Cardiac muscle cell (in vitro differentiated cells and primary cell): ENCODE results near the gene LRMDA. TPM values are rescaled to one million over a fixed set of nuclear protein-coding genes. Genes with fewer than 3 reads are reported as not detected.
A peak's percentile ranks its signal among the peaks of the same experiment; 100 is the strongest.

Source experiments
- DNase-seq, 2 donors: peaks; one replicate each; pipeline versions ENCODE4 v3.0.0 to v3.0.0-alpha.2; 2010 to 2017; ENCODE audit warnings: low read depth in 1 of 2, low spot score in 1 of 2
- H3K27ac ChIP-seq: fragments of 200-600 bp; sonication (generic); 2 replicates; pipeline ENCODE4 v1.5.1; 2016
- H3K27me3 ChIP-seq: fragments of 200-600 bp; sonication (generic); 2 replicates; pipeline ENCODE4 v1.6.0; 2016; ENCODE audit warnings: control low read depth
- H3K36me3 ChIP-seq: fragments of 200-600 bp; sonication (generic); 2 replicates; pipeline ENCODE4 v1.5.1; 2016; ENCODE audit warnings: control low read depth
- H3K4me1 ChIP-seq: fragments of 200-600 bp; sonication (generic); 2 replicates; pipeline ENCODE4 v1.8.1; 2017; ENCODE audit warnings: low read depth, mild to moderate bottlenecking, mixed run types
- H3K4me3 ChIP-seq: fragments of 200-600 bp; sonication (generic); 2 replicates; pipeline ENCODE4 v1.5.1; 2016; ENCODE audit warnings: mild to moderate bottlenecking
- H3K9me3 ChIP-seq: fragments of 200-600 bp; sonication (generic); 2 replicates; pipeline ENCODE4 v1.5.1; 2017; ENCODE audit warnings: low read depth, mild to moderate bottlenecking, control low read depth
- polyA plus RNA-seq: library from polyadenylated mRNA; unstranded; fragments of >200 nt; fragmentation: Nextera tagmentation; extraction: Ambion mirVana; gene quantifications from 2 replicates; pipeline ENCODE4 v1.2.1, GENCODE V29; 2016
- total RNA-seq: library from RNA; depleted of rRNA; stranded (reverse); fragments of >200 nt; gene quantifications from 2 replicates; pipeline ENCODE4 v1.2.3, GENCODE V29; 2016
- TF ChIP-seq, protein P1 (sequence below): IDR thresholded peaks from 2 replicates; pipeline ENCODE4 v1.5.1; 2012; ENCODE audit warnings: low read depth, mild to moderate bottlenecking, low read length

The LRMDA gene
- total and polyA plus RNA-seq, 2 experiments from 2014 or later = 6.2 to 11.7 TPM

DNA sequence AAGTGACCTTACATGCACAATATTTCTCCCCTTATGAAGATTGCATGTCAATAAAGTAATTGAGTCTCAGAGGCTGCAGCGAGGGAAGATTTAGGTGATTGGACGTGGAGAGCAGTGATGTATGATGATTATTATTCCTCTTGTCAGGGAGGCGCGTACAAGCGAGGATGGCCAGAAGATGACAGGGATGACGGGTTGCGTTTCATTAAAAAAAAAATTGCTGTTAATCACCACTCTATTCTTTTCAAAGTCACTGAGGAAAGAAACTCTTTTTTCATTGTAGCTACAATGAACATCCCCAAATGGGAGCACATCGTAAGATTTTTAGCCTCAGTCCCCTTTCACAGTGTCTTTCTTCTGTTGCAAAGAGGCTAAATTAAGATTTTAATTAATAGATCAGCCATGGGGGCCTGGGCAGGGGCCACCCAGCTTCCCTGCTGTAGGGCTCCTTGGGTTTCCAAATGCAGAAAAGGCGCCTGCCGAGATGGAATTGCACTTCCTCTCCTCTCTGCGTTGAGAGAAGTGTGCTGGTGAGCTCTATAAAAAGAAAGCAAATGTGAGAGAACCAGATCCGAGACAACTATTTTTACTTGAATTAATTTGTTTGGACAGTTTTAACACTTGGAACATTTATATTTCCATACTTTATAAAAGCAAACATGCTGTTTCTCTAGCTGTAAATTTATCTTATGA lies 998.1 kb downstream of the LRMDA start:
- H3K4me3 ChIP-seq = no peak overlapping the region
- DNase-seq = peak in 1 of 2 donors; percentile 23
- no peaks in the 10 kb centered on the region for H3K27me3 ChIP-seq
- H3K27ac ChIP-seq = peak overlapping the region; percentile 77
- peaks cover 49% of the 10 kb centered on the region for H3K4me1 ChIP-seq
- TF ChIP-seq, protein P1, sequence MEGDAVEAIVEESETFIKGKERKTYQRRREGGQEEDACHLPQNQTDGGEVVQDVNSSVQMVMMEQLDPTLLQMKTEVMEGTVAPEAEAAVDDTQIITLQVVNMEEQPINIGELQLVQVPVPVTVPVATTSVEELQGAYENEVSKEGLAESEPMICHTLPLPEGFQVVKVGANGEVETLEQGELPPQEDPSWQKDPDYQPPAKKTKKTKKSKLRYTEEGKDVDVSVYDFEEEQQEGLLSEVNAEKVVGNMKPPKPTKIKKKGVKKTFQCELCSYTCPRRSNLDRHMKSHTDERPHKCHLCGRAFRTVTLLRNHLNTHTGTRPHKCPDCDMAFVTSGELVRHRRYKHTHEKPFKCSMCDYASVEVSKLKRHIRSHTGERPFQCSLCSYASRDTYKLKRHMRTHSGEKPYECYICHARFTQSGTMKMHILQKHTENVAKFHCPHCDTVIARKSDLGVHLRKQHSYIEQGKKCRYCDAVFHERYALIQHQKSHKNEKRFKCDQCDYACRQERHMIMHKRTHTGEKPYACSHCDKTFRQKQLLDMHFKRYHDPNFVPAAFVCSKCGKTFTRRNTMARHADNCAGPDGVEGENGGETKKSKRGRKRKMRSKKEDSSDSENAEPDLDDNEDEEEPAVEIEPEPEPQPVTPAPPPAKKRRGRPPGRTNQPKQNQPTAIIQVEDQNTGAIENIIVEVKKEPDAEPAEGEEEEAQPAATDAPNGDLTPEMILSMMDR = no peak
- no peaks in the 10 kb centered on the region for H3K9me3 ChIP-seq
- H3K36me3 ChIP-seq = no peaks in the 10 kb centered on the region

DNA sequence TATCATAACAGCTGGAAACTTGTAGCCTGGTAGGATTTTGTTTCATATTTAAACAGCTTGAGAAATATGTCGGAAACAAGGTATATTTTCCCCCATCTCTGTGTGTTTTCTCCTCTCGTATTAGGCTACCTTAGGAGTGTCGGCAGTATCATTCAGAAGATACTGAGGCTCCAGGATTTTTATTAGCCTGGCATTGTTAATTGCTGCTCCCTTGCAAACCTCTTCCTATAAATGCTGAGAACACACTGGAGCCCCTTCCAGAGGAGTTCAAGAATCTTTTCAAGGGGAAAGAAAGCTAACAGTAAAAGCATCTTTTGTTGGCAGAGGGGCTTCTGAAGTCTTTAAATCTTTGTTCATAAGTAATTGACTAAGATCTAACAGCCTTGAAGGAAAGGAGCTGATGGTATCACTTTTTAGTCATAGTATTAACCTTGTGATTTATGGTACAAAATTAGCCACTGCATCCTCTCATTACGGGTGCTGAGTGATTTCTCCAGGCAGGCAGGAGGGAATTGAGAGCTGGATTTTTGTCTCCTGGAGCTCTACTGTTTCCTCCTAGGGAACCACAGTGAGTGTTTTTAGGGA lies 998.7 kb downstream of the LRMDA start:
- DNase-seq = peak in 1 of 2 donors; percentile 33
- TF ChIP-seq, protein P1 = no peak
- Histone ChIP-seq H3K36me3 (no peaks in the 10 kb centered on the region), H3K4me1 (peaks cover 49% of the 10 kb centered on the region), H3K9me3 (no peaks in the 10 kb centered on the region), H3K27me3 (no peaks in the 10 kb centered on the region), H3K4me3 (no peak overlapping the region), H3K27ac (peak overlapping the region; percentile 77)

DNA sequence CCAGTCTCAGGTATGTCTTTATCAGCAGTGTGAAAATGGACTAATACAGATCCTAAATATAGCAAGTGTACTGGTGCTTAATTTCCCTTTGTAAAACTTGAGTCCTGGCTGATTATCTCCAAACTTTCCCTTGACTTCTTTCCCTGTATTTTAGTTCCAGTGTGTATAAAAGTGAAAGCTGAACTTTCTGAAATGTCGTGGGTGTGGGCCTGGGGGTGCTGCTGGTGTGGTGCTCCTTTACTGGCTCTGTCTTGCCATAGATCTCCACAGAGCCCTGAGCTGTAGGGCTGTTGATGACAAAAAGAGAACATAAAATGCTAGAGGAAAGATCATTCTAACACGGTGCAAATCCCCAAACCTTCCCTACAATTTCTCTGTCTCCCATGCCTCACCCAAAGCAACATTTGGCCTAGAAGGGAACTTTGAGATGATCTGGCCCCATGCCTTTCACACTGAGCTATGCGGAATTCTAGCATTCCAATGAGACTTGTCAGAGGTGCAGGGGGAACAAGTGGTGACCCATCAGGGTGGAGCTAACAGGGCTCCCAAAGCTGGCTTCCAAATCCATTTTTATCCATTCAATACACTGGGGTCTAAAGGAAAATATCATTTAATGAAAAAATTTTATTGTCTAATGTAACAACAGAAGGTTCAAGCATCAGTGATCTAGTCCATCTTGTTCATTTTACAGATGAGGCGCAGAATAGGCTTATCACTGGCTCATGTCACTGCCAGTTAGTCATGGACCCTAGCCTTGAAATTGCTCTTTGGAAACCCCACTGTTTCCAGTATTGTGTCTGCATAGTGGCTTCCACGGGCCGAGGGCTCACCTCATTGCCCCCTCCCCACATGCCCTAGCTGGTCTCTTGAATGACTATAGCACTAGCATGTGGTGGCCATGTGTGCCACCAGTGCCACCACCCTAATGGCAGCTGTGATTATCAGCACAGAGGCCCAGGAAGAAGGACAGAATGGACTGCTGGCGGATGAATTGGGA lies 1000.9 kb downstream of the LRMDA start:
- Histone ChIP-seq H3K4me1 (peaks cover 65% of the 10 kb centered on the region), H3K36me3 (no peaks in the 10 kb centered on the region), H3K27me3 (no peaks in the 10 kb centered on the region), H3K4me3 (no peak overlapping the region), H3K9me3 (no peaks in the 10 kb centered on the region), H3K27ac (peak overlapping the region; percentile 77)
- TF ChIP-seq, protein P1 = no peak
- peak; percentile 40 to 85 for DNase-seq

DNA sequence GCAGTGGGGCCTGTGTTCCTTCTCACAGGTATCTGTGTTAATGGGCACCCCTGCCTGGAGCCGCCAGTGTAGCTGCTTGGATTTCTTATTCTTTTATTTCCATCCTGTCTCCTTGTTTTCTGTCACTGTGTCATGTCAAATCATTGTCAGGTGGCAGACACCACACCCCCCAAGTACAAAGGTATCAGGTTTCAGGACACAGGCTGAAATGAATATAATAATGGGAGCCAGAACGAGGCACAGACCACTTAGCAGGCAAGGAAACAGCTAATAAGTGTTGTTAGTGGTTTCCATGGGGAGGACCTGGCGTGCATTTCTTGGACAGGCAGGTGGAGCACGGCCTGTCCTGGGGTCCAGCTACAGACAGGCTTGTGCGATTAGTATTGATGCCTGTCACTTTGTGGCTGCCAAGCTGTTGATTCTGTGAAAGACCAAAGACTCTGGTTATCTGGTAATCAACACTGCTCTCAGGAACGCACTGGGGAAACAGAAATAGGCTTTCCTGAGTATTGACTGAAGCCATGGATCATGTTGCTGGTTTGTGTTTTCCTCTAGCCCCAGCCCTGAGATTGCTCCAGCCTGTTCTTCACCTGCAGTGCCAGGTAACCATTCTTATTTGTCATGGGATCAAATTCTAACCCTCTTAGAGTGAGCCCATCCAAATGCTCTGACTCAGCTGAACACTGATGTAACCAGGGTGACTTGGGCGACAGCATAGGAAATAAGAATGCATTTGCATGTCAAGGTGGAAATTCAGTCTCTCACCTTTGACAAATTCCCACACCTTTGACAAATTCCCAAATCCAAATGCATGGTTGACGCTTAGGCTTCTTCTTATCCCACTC lies 1002.0 kb downstream of the LRMDA start:
- peak in 1 of 2 donors; percentile 82 for DNase-seq
- H3K27me3 ChIP-seq = no peaks in the 10 kb centered on the region
- TF ChIP-seq, protein P1 = no peak
- no peaks in the 10 kb centered on the region for H3K9me3 ChIP-seq
- H3K4me3 ChIP-seq = no peak overlapping the region
- peaks cover 65% of the 10 kb centered on the region for H3K4me1 ChIP-seq
- H3K27ac ChIP-seq = peak overlapping the region; percentile 77
- no peaks in the 10 kb centered on the region for H3K36me3 ChIP-seq

DNA sequence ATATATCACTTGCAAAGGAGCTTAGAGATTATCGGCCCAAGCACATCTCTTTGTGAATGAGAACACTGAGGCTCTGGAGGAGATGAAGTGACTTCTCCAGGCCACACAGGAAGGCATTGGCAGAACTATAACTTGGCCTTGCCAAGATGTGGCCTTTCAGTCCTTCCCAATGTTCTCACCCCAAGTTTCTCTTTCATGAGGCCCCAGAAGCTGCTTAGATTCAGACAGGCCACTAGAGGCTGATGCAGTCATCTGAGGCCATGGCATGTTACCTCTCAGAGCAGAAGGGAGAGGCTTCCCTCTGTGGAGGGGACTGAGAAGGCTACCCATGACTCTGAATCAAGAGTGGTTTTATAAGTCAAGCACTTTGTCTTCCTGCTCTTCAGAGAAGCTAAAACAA lies 1003.7 kb downstream of the LRMDA start:
- Histone ChIP-seq H3K4me3 (no peak overlapping the region), H3K4me1 (peaks cover 53% of the 10 kb centered on the region), H3K36me3 (no peaks in the 10 kb centered on the region), H3K27ac (peak overlapping the region; percentile 87), H3K27me3 (no peaks in the 10 kb centered on the region), H3K9me3 (no peaks in the 10 kb centered on the region)
- TF ChIP-seq, protein P1 = no peak
- DNase-seq = no peak
